GM23338 (cell line): Measurements from ENCODE around the gene COL8A1.

Experiments used
- CREB1 ChIP-seq: fragments of 250-450 bp; sonication (Bioruptor Pico); IDR thresholded peaks from 2 replicates; pipeline ENCODE4 v1.5.0; 2020; ENCODE audit warnings: low read depth, mild to moderate bottlenecking, moderate library complexity
- EZH2 ChIP-seq: fragments of 200-600 bp; sonication (generic); IDR thresholded peaks from one replicate; pipeline ENCODE4 v1.8.0; 2017; ENCODE audit warnings: antibody characterized with exemption, mild to moderate bottlenecking, low read depth; ENCODE audit not compliant: unreplicated experiment
- EZH2phosphoT487 ChIP-seq: fragments of 200-600 bp; sonication (generic); IDR thresholded peaks from one replicate; pipeline ENCODE4 v1.8.1; 2018; ENCODE audit warnings: antibody characterized with exemption; ENCODE audit not compliant: unreplicated experiment
- JUNB ChIP-seq: IDR thresholded peaks from one replicate; pipeline ENCODE4 v1.6.1; 2016; ENCODE audit warnings: antibody characterized with exemption; ENCODE audit not compliant: unreplicated experiment
- NANOG ChIP-seq: IDR thresholded peaks from 2 replicates; pipeline ENCODE4 v1.6.1; 2016; ENCODE audit warnings: antibody characterized with exemption, borderline replicate concordance
- POLR2AphosphoS5 ChIP-seq: IDR thresholded peaks from 2 replicates; pipeline ENCODE4 v1.6.1; 2016; ENCODE audit warnings: antibody characterized with exemption, low read depth
- STAT1 ChIP-seq: IDR thresholded peaks from one replicate; pipeline ENCODE4 v1.6.1; 2016; ENCODE audit warnings: antibody characterized with exemption; ENCODE audit not compliant: unreplicated experiment
- TF ChIP-seq, protein P1 (sequence below), 2 experiments: fragments of 200-600 bp in 1 of 2; sonication (generic) in 1 of 2; conservative IDR thresholded peaks; 2 replicates each; pipeline versions ENCODE4 v1.5.1 to v1.6.1; 2016 to 2017; ENCODE audit warnings: antibody characterized with exemption in 2 of 2, low read depth in 2 of 2, mild to moderate bottlenecking in 2 of 2, moderate library complexity in 1 of 2
- TF ChIP-seq, protein P2 (sequence below): IDR thresholded peaks from 2 replicates; pipeline ENCODE4 v1.6.1; 2016; ENCODE audit warnings: antibody characterized with exemption
- TF ChIP-seq, protein P3 (sequence below): IDR thresholded peaks from one replicate; pipeline ENCODE4 v1.6.1; 2018; ENCODE audit warnings: antibody characterized with exemption; ENCODE audit not compliant: unreplicated experiment

GRCh38 chr3:99721633-99722007, 83.2 kb downstream of the COL8A1 start:
- TF ChIP-seq, protein P1, sequence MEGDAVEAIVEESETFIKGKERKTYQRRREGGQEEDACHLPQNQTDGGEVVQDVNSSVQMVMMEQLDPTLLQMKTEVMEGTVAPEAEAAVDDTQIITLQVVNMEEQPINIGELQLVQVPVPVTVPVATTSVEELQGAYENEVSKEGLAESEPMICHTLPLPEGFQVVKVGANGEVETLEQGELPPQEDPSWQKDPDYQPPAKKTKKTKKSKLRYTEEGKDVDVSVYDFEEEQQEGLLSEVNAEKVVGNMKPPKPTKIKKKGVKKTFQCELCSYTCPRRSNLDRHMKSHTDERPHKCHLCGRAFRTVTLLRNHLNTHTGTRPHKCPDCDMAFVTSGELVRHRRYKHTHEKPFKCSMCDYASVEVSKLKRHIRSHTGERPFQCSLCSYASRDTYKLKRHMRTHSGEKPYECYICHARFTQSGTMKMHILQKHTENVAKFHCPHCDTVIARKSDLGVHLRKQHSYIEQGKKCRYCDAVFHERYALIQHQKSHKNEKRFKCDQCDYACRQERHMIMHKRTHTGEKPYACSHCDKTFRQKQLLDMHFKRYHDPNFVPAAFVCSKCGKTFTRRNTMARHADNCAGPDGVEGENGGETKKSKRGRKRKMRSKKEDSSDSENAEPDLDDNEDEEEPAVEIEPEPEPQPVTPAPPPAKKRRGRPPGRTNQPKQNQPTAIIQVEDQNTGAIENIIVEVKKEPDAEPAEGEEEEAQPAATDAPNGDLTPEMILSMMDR (conservative IDR thresholded peaks at IDR 0.05; ENCODE audit: low read depth in 2 of 2) = no peak
- no peak for TF ChIP-seq EZH2
- TF ChIP-seq, protein P2, sequence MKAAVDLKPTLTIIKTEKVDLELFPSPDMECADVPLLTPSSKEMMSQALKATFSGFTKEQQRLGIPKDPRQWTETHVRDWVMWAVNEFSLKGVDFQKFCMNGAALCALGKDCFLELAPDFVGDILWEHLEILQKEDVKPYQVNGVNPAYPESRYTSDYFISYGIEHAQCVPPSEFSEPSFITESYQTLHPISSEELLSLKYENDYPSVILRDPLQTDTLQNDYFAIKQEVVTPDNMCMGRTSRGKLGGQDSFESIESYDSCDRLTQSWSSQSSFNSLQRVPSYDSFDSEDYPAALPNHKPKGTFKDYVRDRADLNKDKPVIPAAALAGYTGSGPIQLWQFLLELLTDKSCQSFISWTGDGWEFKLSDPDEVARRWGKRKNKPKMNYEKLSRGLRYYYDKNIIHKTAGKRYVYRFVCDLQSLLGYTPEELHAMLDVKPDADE = no peak
- TF ChIP-seq EZH2phosphoT487 = no peak
- no peak for TF ChIP-seq CREB1 (CRISPR knock-in tag)
- no peak for TF ChIP-seq POLR2AphosphoS5
- TF ChIP-seq JUNB = no peak
- TF ChIP-seq, protein P3, sequence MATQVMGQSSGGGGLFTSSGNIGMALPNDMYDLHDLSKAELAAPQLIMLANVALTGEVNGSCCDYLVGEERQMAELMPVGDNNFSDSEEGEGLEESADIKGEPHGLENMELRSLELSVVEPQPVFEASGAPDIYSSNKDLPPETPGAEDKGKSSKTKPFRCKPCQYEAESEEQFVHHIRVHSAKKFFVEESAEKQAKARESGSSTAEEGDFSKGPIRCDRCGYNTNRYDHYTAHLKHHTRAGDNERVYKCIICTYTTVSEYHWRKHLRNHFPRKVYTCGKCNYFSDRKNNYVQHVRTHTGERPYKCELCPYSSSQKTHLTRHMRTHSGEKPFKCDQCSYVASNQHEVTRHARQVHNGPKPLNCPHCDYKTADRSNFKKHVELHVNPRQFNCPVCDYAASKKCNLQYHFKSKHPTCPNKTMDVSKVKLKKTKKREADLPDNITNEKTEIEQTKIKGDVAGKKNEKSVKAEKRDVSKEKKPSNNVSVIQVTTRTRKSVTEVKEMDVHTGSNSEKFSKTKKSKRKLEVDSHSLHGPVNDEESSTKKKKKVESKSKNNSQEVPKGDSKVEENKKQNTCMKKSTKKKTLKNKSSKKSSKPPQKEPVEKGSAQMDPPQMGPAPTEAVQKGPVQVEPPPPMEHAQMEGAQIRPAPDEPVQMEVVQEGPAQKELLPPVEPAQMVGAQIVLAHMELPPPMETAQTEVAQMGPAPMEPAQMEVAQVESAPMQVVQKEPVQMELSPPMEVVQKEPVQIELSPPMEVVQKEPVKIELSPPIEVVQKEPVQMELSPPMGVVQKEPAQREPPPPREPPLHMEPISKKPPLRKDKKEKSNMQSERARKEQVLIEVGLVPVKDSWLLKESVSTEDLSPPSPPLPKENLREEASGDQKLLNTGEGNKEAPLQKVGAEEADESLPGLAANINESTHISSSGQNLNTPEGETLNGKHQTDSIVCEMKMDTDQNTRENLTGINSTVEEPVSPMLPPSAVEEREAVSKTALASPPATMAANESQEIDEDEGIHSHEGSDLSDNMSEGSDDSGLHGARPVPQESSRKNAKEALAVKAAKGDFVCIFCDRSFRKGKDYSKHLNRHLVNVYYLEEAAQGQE = no peak
- no peak for TF ChIP-seq NANOG
- no peak for TF ChIP-seq STAT1
